ENCODE results near the gene SOX1.

The SOX1 gene

DNA sequence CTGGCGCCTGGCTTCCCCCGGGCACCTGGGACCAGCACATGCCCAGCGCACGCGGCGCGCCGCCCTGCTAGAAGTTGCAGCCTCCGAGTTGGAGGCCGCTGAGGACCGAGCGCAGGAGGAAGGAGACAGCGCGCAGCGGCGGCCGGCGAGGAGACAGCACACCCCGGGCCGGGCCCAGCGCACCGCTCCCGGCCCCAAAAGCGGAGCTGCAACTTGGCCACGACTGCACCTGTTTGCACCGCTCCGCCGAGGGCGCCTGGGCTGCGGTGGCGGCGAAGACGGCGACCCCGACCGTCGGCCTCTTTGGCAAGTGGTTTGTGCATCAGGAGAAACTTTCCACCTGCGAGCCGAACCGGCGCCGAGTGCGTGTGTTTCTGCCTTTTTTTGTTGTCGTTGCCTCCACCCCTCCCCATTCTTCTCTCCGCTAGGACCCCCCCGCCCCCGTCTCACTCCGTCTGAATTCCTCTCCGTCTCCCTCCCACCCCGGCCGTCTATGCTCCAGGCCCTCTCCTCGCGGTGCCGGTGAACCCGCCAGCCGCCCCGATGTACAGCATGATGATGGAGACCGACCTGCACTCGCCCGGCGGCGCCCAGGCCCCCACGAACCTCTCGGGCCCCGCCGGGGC lies at the start of gene SOX1:
Gene SOX1 (plus strand): TSS at position 34 of the 626 bp plus-strand sequence. CDS start 510 bp downstream, at position 544.
- DNase-seq = no peak

DNA sequence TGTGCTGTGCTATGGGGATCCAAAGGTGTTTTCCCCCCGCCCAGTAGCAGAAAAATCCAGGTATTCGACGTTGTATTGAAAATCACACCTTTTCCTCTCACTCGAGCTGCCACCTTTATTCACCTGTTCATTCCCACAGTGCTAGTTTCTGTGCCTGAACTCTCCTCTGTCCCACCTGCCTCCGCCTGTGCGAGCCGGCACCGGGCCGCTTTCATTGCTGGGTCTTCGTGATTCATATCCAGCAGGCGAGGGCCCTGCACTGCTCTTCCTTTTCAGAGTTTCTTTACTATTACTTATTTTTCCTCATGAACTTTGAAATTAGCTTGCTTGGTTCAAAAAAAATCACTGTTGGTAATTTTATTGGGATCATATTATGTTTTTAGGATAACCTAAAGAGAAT lies 42.4 kb upstream of the SOX1 start:
- DNase-seq = no peak

DNA sequence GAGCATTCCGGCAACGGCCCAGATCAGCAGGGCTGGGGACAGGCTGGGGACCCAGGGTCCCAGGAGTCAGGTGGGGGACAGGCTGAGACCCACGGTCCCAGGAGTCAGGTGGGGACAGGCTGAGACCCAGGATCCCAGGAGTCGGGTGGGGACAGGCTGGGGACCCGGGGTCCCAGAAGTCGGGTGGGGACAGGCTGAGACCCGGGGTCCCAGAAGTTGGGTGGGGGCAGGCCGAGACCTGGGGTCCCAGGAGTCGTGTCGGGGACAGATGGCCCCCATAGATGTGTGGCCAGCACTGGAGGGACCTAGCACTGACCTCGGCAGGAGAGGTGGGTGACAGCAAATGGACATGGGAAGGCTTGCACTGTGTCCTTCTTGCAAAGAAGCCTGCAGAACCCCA lies 39.7 kb upstream of the SOX1 start:
- no peak for DNase-seq

DNA sequence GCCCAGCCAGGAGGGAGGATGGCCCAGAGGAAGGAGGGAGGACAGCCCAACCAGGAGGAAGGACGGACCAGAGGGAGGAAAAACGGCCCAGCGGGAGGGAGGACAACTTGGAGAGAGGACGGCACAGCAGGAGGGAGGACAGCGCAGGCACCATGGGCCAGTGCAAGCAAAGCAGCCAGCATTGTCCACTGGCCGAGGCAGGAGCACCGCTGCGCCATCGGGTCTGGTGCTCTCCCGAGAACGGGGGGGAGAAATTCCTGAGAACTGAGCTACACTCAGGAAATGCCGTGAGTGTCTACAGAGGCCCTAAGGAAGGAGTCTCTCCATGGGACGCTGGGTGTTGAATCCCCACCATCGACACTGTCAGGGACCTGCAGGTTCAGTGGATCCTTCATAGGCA lies 38.5 kb upstream of the SOX1 start:
- DNase-seq = no peak

DNA sequence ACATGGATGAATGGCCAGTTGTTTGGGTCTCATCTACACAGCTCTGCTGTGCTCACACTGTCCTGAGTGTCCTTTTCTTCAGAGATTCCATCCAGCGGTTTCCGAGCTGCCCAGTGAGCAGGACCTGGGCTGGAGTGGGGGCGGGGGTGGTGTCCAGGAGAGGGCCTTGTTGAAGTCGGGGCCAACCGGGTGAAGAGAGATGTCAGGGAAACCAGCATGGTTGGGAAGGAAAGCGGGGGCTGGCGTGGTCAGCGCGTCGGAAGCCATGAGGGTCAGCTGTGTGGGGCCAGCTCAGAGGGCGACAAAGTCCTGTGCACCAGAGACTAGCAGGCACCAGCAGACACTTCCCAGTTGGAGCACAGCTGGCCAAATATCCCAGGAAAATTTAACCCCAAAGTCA lies 37.8 kb upstream of the SOX1 start:
- no peak for DNase-seq

DNA sequence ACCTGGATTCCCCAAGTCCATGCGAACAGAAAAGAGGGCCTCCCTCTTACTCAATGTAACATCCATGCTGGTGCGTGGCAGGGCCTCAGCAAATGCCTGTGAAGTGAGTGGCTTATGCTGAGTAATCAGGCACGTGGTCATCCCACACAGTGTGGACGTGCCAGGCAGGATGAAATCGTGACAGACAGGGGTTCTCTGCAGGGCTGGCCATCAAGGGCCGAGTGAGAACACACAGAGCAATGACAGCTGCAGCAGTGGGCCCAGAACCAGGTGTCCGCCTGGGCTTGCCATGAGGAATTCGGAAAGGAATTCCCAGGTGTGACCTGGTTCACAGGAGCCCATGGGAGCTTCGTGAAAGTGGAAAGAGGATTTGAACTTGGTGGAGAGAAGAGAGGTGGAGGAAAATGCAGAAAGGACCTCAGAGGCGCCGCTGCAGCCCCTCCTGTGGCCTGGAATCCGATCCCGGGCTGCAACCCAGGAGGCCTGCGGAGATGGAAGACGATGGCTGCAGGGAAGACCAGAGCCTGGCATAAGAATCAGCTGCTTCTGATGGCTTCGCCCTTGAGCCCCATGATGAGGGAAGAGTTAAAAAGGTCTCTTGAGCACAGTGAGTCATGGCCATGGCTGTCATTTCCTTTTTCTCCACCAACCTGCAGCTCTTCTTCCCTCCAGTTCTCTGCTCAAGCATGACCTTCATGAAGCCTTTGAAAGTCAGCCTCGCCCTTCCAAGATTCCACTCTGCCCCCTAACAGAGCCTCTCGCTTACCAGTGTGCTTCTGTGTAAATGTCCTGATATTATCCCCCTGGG lies 34.6 kb upstream of the SOX1 start:
- DNase-seq = no peak

DNA sequence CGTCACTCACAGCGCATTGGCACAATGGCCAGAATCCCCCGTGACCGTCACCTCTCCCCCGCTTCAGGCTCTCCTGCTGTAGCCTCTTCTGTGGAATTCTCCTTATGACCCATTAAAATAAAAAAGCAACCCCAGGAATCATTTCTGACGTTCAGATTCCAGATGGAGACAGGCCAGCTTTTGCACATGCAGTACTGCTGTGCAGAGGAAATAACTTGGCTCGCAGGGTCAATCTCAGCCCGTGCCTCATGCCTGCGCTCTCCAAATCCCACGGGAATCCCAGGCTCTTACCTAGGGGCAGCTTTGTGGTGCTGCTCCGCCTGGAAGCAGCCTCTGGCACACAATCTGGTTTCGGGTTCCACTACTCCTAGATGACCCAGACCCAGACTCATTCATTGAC lies 32.7 kb upstream of the SOX1 start:
- no peak for DNase-seq

DNA sequence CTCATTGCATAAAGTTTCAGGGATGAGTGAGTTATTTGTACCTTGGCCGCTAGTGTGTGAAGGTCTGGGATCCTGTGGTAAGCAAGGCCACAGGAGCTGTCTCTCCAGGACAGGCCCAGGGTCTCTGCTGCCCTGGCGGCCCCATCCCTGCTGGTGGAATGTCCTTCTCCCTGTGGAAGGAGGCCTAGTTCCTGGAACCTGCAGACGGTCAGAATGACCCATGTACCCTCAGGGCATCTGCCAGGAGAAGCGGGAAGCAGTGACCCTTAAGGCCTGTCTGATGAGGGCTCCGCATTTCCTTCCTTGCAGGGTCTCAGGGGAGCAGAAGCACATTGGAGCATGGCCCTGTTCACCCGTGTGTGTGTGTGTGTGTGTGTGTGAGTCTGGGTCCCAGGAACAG lies 32.1 kb upstream of the SOX1 start:
- DNase-seq = no peak

DNA sequence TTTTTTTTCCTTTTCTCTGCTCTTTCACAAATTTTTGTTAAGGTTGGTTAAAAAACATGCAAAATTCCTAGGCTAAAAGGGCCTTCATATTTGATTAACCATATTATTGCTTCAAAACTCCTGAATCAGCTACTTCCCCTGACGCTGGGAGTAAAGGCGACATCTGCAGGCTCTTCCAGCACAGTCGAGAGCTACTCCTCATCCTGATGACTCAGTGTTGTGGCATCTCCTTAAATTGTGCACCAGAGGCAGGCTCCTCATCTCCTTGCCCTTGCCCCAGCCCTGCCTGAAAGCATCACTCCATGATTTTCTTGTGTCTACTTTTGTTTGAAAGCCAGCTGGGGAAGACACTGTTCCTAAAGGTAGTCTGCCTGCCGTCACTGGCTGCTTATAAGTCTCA lies 24.5 kb upstream of the SOX1 start:
- no peak for DNase-seq

DNA sequence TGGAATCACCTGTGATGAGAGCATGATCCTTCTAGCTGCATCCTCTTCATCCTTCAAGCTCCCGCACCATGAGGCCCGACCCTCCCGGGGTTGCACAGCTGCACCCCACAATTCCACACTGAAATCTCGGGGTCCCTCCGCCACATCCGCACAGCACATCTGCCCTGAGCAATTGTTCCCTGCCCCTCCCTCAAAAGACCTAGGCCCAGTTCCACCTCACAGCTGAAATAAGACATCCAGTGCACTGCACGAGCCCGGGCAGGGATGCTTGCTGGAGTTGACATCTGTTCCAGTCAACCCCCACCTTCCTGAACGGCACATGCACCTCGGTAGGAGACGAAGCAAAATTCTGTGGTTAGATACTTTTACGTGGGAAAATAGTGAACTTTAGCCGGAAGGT lies 14.7 kb upstream of the SOX1 start:
- DNase-seq = no peak

DNA sequence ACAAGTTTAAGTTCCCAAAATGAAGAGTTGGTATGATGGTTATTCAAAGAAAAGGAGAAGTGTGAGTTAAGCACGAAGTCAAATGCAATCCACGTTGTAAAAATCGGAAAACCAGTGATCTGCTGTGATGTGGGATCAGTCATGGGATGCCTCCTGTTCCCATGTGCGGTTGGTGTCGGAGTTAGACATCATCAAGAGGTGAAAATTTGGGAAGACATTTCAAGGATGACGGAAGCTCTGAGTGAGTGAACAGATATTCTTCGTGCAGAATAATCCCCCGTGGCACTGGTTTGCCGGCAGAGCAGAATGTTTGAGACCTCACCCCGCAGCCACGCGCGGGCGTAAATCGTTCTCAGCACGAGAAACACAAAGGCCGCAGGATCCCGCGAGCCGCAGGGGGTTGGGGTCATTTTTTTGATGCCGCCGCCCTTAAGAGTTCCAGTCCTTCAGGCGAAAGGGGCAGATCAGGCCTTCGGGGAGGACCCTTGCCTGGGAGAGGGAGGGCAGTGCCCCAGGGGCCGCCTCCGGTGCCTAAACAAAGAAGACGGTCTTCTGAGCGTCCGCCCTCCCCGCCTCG lies 13.7 kb upstream of the SOX1 start:
- no peak for DNase-seq

DNA sequence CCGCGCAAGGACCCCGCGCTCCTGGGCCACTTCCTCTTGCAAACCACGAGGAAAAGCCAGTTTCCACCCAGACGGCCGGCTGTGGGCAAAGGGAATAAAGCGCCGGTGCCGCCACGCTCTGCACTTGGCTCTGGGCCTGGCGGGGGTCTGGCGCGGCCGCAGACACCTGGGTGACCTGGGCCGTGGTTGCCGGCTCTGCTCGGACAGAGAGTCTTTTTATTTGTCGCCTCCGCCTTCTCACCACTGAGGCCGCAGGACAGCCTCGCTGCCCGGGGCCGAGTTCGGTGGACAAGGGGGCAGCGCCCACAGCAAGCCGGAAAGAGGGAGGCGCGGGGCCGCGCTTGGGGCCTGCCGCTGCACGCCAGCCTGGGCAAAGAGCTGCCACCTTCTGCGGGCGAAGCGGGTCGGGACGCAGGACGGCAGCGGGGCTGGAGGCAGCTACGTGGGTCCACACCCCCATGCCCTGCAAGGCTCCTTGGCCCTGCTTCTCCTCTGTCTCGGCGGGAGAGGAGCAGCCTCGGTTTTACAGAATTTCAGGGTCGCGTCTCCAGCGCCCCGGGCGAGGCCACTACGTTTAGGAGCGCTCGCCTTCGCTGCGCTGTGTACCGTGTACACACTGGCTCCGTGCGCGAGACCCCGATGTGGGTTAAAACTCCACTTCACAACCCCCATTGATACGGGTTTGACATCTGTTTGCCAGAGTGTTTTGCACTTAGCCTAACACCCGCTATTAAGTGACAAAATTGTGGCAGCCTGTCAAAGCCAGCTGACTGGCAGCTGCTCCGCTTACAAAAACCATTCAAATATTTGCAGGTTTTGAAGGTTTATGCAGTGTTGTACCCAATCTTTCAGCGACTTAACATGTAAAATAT lies 13.0 kb upstream of the SOX1 start:
- no peak for DNase-seq

DNA sequence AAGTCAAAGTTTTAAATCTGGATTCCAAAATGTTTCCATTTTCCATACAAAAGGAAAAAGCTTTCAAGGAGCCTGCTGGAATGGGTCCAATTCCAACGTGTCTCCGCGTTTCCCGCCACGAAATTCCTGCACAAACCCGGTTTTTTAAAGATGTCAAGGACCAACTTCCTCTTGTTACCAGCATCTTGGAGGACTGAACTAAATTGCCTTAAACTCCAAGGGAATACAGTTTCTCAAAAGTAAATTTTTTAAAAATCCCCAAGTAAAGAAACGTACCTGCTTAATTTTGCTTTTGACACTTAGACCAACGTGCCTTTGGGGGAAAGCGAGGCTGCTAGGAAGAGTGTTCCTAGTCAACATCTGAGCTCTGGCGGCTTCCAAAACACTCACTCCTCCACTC lies 12.3 kb upstream of the SOX1 start:
- DNase-seq = no peak

DNA sequence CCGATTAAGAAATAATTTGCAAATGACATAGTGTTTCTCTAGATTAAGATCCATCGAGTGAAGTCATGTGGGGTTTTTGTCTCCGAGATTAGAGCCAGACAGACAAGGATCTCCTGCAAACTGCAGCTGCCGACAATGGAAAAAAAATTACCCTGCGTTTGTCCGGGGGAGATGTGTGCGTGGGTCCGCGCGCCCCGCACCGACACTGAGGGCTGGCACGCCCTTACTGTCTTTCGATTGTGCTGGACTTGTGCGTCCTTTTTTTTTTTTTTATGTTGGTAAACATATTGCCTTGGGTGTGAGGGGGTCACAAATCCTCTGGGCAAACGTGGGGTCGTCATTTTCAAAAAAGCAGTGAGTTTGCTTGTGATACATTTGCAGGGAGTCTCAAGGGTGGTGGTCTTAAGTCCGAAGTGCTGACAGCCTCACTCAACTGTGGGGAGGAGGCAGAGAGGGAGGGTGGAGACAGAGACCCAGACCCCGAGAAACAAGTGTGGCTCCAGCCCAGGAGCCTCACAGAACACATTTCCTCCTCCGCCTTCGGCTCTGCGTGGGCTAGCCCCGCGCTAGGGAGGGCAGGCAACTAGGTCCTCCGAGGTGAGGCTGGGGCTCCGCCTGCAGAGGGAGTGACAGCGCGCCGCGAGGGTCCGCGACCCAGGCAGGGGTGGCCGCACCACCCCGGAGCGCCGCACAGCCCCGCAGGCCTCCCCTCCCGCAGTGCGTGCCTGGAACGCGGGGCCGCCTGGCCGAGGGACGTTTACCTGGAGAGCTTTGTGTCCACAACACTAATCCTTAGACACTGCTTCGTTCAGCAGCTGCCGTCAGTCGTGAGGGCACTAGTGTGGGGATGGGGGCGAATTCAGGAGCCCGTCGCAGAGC lies 11.7 kb upstream of the SOX1 start:
- DNase-seq = no peak

DNA sequence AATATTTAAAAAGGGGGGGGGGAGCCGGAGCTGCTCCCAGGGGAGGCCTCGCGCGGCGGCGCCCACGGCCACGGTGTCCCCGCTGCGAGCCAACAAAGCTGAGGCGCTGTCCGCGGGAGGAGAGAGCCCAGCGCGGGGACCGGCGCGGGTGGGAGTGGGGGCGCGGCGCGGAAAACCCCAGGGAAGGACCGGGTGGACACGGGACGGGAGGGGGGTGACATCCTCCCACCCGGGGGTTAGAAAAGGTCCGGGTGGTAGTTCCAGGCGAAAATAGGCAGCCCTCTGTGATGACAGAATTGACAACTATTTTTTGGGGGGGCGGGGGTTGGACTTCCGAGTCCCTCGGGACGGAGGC lies 11.1 kb upstream of the SOX1 start:
- DNase-seq = no peak

DNA sequence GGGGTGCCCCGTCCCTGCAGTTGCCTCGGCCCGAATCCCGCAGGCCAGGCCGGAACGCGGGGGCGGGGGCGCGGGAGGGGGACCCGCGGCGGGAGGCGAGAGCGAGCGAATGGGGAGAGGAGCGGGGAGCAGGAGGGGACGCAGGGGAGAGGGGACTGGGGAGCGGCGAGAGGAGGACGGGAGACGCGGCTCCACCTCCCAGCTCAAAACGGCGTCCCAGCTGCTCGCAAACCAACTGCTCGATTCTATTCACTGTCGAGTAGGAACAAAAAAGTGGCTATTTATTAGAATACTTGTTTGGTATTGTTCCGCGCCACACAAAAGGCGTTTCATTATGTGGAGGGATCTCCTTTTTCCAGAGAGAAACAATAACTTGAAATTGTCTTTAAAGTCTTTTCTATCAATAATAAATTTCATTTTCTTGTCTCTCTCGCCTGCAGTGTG lies 10.6 kb upstream of the SOX1 start:
- no peak for DNase-seq

DNA sequence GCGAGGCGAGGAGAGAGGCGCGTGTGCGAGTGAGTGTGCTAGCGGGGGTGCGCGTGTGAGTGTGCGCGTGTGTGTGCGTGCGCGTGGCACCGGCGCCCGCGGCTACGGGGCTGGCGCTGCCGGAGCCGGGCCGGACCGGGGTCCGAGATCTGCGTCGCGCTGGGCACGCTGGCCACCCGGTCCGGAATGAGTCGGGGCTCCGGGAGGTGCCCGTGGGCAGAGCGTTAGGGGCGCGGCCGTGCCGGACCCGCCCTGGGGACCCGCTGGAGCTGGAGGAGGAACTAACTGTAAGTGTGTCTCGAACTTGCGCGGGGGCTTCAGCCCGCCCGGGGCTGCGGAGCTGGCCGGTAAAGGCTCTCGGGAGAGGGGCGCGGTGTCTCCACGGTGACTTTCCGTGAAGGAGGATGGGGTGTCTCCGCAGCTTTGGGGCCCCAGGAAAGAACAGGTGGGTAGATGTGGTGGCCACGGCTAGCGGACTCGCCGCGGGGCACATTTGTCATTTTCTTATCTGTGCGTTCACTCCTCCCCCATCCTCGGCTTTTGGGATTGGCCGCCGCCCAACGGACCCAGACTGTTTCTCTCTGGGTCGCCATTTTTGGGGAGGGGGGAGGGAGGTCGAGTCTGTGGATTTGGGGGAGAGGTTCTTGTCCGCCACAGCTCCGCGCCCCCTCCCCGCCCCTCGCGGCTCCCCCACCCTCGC lies 10.1 kb upstream of the SOX1 start:
- DNase-seq = no peak

DNA sequence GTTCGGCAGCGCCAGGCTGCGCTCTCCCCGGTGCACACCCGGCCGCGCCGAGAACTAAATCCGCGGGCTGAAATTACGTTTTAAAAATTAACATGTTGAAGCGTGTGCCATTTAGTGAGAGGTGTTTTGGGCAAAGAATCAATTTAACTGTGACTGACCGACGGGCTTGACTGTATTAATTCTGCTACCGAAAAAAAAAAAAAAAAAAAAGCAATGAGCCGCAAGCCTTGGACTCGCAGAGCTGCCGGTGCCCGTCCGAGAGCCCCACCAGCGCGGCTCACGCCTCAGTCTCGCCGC lies 9.6 kb upstream of the SOX1 start:
- DNase-seq = no peak

DNA sequence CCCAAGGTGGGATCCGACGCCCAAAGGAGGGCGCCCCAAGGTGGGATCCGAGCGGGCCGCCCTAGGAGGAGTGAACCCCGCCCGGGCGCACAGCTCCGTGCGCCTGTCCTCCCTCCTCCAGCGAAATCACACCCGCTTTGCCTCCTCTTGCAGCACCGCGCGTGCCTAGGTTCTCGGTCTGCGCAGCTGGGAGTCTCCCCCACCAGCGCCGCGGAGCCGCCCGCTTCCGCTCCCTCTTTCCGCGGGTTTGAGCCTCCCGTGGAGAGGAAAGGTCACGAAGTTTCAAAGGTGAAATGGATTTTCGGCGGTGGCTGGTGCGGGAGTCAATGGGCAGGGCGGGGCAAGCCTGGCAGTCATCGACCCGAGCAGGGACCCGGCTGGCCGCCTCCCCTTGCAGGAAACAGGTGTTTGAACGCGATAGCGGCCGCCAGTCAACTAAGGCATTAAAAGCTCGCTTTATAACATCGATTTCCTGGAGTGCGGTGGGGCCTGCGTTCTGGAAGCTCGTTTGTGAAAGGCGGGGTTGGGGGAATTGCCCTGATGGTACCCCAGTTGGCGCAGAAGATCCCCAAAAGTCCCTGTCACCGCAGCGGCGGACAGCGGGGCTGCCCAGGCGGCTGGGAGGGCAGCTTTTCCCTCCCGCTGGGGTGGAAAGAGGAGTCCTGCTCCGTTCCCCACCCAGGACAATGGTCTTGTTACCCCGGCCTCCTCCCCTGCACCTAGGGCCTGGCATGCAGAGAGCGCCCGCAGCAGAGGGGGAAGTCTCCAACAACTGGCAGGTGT lies 9.0 kb upstream of the SOX1 start:
- DNase-seq = no peak

DNA sequence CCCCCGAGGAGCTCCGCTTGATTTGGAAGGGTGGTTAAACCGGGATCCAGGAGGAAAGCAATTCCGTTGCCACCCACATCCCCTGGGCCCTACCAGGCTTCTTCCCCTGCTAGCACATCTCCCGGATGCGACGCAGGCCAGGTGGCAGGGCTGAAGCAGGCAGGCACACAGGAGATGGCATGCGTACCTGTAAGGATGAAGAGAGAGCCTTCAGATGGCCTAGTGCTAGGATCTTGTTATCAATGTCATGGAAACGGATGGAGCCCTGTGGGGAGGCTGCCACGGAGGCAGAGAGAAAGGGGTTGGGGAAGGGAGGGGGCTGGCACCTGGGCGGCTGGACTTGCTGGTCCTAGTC lies 8.5 kb upstream of the SOX1 start:
- DNase-seq = no peak

DNA sequence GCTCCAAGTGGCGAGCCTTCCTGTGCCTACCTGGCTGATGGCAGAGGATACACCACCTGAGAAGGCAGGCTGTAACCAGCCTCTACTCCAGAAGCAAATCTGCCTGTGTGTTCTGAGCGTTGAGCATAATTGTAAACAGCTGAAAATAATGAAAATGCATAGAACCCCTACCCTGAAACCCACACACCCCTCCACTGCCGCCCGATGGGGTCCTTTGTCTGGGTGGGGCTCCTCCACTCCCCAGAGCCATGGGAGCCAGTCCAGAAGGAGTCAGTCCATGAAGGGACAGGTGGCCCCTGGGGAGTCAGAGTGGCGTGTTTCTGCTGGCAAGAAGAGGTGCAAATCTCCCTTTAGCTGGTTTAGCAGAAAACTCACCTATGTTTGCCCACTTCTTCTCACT lies 8.0 kb upstream of the SOX1 start:
- no peak for DNase-seq

Measured in midbrain (tissue), 1 donor.